ENCODE measurements around the gene SLC35G4.

DNA sequence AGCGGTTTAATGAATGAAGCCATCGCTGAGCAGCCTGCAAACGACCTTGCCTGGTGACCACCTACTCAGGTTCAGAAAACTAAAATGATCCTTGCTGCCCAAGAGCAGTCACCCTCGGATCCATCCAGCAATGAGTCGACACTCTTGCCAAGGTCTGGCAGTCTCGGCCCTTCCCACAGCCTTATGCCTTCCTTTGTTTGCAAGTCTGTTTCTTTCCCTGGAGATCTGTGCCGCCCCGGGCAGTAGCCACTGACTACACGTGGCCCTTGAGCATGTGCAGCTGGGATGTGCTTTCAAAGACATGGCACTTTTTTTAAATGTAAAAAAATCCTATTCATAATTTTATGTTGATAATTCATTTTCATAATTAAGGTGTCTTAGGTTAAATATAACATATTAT lies 37.2 kb upstream of the SLC35G4 start:
- no peak for TF ChIP-seq POLR2A (IDR thresholded peaks at IDR 0.05)
- TF ChIP-seq, protein P1, sequence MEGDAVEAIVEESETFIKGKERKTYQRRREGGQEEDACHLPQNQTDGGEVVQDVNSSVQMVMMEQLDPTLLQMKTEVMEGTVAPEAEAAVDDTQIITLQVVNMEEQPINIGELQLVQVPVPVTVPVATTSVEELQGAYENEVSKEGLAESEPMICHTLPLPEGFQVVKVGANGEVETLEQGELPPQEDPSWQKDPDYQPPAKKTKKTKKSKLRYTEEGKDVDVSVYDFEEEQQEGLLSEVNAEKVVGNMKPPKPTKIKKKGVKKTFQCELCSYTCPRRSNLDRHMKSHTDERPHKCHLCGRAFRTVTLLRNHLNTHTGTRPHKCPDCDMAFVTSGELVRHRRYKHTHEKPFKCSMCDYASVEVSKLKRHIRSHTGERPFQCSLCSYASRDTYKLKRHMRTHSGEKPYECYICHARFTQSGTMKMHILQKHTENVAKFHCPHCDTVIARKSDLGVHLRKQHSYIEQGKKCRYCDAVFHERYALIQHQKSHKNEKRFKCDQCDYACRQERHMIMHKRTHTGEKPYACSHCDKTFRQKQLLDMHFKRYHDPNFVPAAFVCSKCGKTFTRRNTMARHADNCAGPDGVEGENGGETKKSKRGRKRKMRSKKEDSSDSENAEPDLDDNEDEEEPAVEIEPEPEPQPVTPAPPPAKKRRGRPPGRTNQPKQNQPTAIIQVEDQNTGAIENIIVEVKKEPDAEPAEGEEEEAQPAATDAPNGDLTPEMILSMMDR (IDR thresholded peaks at IDR 0.05) = no peak
